HG03135 (cell line): Measurements from ENCODE around the gene METTL9.

Experiments used
- ATAC-seq: cut with Tn5 transposase; IDR thresholded peaks from one replicate; pipeline ENCODE4 v1.9.1; 2021; ENCODE audit warnings: mild to moderate bottlenecking, moderate library complexity; ENCODE audit not compliant: unreplicated experiment

The METTL9 gene

DNA sequence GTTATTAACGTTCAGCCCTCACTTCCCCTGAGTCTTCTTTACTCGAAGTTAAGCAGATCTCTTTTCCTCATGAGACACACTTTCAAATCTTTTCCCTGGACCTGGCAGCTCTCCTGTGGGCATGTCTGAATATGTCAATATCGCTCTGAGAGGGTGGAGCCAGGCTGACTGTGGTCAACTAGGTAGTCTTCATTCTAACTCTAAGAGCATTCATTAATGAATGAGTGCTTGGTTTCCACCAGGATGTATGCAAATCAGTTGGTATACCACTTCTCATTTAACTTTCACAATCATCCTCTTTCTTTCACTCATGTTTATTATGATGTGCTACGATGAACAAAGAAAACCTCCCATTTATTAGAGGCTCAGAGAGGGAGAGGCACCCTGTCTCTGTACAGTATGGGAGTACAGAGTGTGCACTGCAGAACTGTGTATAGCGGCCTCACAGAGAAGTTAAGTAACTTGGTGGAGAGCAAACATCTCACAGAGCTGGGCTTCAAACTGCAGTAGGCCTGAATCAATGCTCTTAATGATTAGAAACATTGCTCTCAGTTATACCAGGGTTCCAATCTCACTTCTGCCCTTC, 104.3 kb downstream of the METTL9 start:
- ATAC-seq, result peak; percentile 72

DNA sequence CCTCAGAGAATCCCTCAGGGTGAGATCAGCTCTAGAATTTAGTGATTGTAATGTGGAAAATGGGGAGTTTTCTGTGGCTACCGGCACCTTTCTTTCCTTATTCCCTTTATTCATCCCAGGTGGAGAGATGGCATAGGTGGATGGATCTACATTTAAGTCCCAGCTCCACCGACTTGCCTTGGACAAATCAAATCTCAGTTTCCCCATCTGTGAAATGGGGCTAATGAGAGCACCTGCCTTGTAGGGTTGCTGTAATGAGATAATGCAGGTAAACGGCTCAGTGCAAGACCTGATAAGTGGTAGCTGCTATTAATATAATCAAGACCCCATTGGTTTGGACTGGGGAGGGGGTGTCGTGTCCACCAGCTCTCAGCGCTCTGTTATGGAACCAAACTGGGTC, 104.9 kb downstream of the METTL9 start:
- no peak for ATAC-seq

DNA sequence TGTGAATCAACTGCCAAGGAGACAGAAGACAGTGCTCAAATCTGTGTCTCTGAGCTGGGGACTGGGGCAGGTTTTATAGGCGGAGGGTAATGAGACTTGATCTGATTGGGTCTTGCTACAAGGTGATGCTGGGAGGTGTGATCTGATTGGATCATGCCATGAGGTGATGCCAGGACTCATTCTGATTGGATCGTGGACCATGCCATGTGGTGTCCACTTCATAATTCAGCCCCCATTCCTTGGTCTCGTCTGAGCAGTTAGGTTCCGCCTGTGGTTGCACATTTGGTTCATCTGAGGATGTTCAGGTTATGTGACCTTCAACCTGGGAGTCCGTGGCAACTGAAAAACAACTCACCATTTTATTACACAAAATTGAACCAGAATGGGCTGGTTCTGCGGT, 105.4 kb downstream of the METTL9 start:
- ATAC-seq, result no peak
